ENCODE data around the gene KLHL7.

GRCh38 chr7:23114896-23115295 is 9.3 kb downstream of the KLHL7 start:
- TF ChIP-seq EP300 (IDR thresholded peaks at IDR 0.05): no peak
- TF ChIP-seq CTCF (IDR thresholded peaks at IDR 0.05): no peak
- no peak for TF ChIP-seq POLR2AphosphoS5 (IDR thresholded peaks at IDR 0.05)
- no peak for TF ChIP-seq POLR2A (IDR thresholded peaks at IDR 0.05)

Measured in gastroesophageal sphincter (tissue), 3 donors.